Measurements from ENCODE around the gene UMODL1. TPM values are rescaled to one million over a fixed set of nuclear protein-coding genes. Genes with fewer than 3 reads are reported as not detected.

UMODL1 gene
- total and polyA plus RNA-seq, 10 of the 15 experiments (the other 5 are each of a cell fraction or from before 2014, with no cell fraction given): 0.01 to 0.11 (median 0.03) TPM; not detected in 5

DNA sequence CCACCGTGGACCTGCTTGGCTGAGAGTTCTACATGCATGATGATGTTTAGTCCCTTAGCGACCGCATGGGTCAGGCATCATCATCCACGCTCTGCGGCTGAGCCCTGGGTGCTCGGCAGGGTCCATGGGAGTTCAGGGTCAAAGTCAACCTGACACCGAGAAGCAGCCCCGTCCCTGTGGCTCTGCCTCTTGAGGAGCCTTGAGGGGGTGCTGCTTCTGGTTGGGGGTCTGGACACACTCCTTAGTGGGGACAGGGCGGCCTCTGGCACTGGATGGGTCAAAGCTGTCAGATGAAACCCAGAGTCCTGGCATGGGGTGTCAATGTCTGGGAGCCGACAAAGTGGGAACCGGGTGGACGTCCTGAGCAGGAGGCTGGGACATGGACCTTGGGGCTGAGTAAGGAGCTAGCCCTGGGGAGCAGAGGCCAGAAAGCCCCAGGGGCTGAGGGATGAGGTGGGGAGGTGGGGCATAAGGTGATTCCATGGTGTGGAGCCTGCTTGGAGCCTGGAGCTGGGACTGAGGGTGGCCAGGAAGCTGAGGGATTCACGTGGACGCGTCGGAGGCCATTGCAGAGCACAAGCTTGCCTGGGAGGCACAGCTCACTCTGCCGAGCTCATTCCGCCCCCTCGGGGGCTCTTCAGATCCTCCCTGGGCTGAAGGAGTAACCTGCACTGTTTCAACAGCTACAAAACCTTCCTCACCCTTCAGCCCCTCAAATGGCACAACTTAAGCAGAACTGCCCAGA lies 53.9 kb downstream of the UMODL1 start:
- WGBS (ENCODE audit: insufficient coverage, insufficient replicate concordance, low lambda C conversion rate, missing lambda C conversion rate): 40% methylated on average over 17 of the region's 19 CpGs
- no peaks in the 10 kb centered on the region for H3K36me3 ChIP-seq (ENCODE audit: control insufficient read depth in 2 of 2, insufficient read depth in 2 of 2, low read length in 1 of 2)
- H2AFZ ChIP-seq (ENCODE audit: control insufficient read depth, low read depth, low read length): no peak overlapping the region
- SMC1A ChIA-PET (ENCODE audit: uncharacterized antibody, unreplicated experiment): interaction anchor here (1.1 to 1.5 kb wide), 3 partner anchors 14 to 308 kb away, joined by 3 to 6 read pairs (median 4); no protein-coding TSS in a partner anchor
- no peak overlapping the region for H3K27ac ChIP-seq (ENCODE audit: control insufficient read depth, insufficient read depth)
- peaks cover 23% of the 10 kb centered on the region for H3K4me1 ChIP-seq (ENCODE audit: control insufficient read depth, insufficient read depth, low read length)
- H3K9ac ChIP-seq (ENCODE audit: control insufficient read depth, insufficient read depth, low read length): no peak overlapping the region
- FAIRE-seq: no peak
- TF ChIP-seq, protein P1, sequence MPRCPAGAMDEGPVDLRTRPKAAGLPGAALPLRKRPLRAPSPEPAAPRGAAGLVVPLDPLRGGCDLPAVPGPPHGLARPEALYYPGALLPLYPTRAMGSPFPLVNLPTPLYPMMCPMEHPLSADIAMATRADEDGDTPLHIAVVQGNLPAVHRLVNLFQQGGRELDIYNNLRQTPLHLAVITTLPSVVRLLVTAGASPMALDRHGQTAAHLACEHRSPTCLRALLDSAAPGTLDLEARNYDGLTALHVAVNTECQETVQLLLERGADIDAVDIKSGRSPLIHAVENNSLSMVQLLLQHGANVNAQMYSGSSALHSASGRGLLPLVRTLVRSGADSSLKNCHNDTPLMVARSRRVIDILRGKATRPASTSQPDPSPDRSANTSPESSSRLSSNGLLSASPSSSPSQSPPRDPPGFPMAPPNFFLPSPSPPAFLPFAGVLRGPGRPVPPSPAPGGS (IDR thresholded peaks at IDR 0.05; ENCODE audit: borderline replicate concordance, insufficient read depth, low read depth, low read length, poor library complexity, severe bottlenecking): no peak
- TF ChIP-seq, protein P2, sequence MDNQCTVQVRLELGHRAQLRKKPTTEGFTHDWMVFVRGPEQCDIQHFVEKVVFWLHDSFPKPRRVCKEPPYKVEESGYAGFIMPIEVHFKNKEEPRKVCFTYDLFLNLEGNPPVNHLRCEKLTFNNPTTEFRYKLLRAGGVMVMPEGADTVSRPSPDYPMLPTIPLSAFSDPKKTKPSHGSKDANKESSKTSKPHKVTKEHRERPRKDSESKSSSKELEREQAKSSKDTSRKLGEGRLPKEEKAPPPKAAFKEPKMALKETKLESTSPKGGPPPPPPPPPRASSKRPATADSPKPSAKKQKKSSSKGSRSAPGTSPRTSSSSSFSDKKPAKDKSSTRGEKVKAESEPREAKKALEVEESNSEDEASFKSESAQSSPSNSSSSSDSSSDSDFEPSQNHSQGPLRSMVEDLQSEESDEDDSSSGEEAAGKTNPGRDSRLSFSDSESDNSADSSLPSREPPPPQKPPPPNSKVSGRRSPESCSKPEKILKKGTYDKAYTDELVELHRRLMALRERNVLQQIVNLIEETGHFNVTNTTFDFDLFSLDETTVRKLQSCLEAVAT (IDR thresholded peaks at IDR 0.05): no peak
- no peak for TF ChIP-seq PML (IDR thresholded peaks at IDR 0.05; ENCODE audit: low read length)
- TF ChIP-seq HDGF (IDR thresholded peaks at IDR 0.05): no peak
- no peak for TF ChIP-seq MEF2B (IDR thresholded peaks at IDR 0.05; ENCODE audit: partially characterized antibody, poor library complexity, severe bottlenecking)
- TF ChIP-seq, protein P3, sequence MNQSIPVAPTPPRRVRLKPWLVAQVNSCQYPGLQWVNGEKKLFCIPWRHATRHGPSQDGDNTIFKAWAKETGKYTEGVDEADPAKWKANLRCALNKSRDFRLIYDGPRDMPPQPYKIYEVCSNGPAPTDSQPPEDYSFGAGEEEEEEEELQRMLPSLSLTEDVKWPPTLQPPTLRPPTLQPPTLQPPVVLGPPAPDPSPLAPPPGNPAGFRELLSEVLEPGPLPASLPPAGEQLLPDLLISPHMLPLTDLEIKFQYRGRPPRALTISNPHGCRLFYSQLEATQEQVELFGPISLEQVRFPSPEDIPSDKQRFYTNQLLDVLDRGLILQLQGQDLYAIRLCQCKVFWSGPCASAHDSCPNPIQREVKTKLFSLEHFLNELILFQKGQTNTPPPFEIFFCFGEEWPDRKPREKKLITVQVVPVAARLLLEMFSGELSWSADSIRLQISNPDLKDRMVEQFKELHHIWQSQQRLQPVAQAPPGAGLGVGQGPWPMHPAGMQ (IDR thresholded peaks at IDR 0.05; ENCODE audit: borderline replicate concordance): no peak
- TF ChIP-seq, protein P4, sequence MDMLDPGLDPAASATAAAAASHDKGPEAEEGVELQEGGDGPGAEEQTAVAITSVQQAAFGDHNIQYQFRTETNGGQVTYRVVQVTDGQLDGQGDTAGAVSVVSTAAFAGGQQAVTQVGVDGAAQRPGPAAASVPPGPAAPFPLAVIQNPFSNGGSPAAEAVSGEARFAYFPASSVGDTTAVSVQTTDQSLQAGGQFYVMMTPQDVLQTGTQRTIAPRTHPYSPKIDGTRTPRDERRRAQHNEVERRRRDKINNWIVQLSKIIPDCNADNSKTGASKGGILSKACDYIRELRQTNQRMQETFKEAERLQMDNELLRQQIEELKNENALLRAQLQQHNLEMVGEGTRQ (IDR thresholded peaks at IDR 0.05; ENCODE audit: borderline replicate concordance, low read depth, low read length): no peak
- no peak for TF ChIP-seq DPF2 (IDR thresholded peaks at IDR 0.05)
- TF ChIP-seq ZNF217 (IDR thresholded peaks at IDR 0.05): no peak
- no peak for TF ChIP-seq FOXM1 (IDR thresholded peaks at IDR 0.05; ENCODE audit: low read depth, low read length)
- TF ChIP-seq FOXK2 (IDR thresholded peaks at IDR 0.05): no peak
- H3K4me3 ChIP-seq: no peak overlapping the region
- RAD21 ChIA-PET (ENCODE audit: unreplicated experiment): interaction anchor here (0.9 kb wide), 1 partner anchor 134 kb away, joined by 3 read pairs; no protein-coding TSS in a partner anchor
- H3K4me2 ChIP-seq (ENCODE audit: control insufficient read depth, insufficient read depth): no peak overlapping the region
- BruUV-seq (replicated peaks): no TSS peak
- in situ Hi-C loops (cut with MboI) (loop anchor here (5.0 kb wide), 1 partner anchor 52 kb away; no protein-coding TSS in a partner anchor), intact Hi-C loops (cut with micrococcal nuclease; ENCODE audit: unreplicated experiment) (no loop called here)
- H3K79me2 ChIP-seq (ENCODE audit: control insufficient read depth, insufficient read depth, low read length): no peaks in the 10 kb centered on the region
- H4K20me1 ChIP-seq (ENCODE audit: control insufficient read depth, insufficient read depth): no peaks in the 10 kb centered on the region
- no peaks in the 10 kb centered on the region for H3K27me3 ChIP-seq (replicated peaks in 1 of 2; ENCODE audit: control insufficient read depth in 2 of 2, insufficient read depth in 2 of 2, low read length in 1 of 2)
- POLR2A ChIA-PET: no interaction called here
- CTCF ChIA-PET: interaction anchor here (0.7 to 2.0 kb wide), 6 partner anchors 9 to 513 kb away, joined by 3 to 8 read pairs (median 4); no protein-coding TSS in a partner anchor
- no peaks in the 10 kb centered on the region for H3K9me3 ChIP-seq (replicated peaks; ENCODE audit: control insufficient read depth, insufficient read depth, low read length)
- no peak for DNase-seq (ENCODE audit: low read depth, low spot score)
- no peak for ATAC-seq

Data from GM12878 (cell line).